NCI-H345 treated with DMSO at 0.1 percent for 48 hours (cell line): ENCODE data around the gene TSEN54.

Experiments
- DNase-seq: peaks from one replicate; lab custom pipeline; 2025; ENCODE audit not compliant: unreplicated experiment; lab: John Stamatoyannopoulos, UW

Gene TSEN54

DNA sequence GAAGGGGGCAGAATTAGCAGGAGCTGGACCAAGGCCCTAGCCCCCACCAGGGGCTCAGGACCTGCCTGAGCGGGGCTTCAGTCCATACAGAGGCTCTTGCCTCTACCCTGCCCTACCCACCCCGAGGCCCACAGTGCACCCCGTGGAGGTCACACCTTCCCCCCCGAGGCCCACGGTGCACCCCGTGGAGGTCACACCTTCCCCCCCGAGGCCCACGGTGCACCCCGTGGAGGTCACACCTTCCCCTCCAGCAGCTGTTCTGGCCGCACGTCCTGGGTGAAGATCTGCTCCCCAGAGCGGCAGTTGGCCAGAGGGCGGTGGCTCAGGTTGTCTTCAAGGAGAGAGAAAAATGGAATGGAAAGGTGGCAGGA is 12.4 kb upstream of the TSEN54 start:
- DNase-seq: no peak

DNA sequence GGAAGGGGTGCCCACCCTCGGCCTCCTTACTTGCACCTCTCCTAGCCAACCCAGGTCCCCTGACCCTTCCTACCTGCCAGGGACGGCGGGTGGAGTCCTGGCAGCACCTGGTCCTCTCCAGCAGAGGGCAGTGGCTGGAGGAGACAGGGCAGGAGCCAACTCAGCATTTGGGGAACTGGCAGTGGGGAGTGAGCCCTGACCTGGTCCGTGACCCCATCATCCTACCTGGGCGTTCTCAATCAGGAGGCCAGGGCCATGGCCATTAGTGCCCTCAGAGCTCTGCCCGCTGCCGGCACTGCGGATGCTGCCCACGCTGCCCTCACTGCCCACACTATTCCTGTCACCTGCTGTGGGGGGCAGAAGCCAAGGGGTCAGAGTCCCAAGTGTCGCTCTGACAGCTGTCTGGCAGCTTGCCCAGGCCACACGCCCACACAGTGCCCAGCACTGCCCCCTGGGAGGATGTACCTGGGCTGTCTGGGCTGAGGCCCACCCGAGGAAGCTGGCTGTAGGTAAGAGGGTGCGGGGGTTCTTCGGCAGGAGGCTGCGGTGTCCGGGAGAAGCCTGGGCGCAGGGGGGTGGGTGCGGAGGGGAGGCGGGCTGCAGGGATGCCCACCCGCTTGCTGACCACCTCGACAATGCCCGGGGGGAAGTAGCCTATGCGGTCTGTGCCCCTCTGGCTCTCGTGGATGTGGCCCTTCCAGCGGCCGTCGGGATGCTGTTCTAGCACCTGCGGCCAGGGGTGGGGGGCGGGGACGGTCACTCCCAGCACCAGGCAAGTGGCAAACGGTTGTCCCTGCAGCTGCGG is 11.8 kb upstream of the TSEN54 start:
- DNase-seq: no peak

DNA sequence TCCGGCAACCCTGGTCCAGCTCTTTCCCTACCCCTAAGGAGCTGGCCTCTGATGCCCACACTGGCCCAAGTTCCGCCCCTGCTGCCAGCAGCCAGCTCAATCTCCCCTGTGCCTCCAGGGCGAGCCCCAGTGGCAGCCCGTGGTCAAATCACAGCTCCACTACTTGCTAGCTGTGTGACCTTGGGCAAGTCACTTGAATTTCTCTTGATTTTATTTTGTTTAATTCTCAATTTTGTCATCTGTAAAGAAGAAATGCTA is 11.2 kb upstream of the TSEN54 start:
- no peak for DNase-seq

DNA sequence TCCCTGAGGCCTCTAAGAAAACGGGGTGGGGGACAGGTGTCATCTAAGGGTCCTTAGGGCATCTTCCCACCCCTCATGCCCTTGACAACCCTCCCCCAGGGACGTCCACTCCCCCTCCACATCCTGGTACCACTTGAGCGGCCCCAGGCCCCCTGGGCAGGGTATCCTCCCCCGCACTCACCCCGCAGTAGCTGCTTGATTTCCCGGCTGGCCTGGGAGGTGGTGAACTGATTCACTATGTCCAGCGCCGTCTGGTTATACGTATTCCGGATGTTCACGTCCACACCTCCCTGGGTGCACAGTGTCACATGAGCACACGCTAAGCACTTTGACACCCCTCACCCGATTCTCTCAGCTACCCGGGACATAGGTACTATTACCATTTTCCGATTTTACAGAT is 10.7 kb upstream of the TSEN54 start:
- no peak for DNase-seq

DNA sequence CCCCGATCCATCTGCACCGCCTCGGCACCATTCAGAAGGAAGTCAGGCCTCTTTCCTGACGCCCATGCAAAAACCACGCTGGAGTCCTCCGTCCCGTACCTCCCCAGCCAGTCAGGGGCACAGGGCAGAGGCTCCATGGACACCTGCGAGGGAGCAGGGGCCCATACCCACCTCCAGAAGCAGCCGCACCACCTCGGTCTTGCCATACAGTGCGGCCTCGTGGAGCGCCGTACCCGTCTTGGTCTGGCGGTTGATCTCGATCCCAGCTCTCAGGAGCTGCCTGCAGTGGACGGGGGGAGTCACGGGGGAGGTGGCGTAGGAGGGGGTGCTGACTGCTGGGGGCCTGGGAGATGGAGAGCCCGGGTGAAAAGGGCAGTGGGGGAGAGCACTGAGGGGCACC is 10.2 kb upstream of the TSEN54 start:
- no peak for DNase-seq

DNA sequence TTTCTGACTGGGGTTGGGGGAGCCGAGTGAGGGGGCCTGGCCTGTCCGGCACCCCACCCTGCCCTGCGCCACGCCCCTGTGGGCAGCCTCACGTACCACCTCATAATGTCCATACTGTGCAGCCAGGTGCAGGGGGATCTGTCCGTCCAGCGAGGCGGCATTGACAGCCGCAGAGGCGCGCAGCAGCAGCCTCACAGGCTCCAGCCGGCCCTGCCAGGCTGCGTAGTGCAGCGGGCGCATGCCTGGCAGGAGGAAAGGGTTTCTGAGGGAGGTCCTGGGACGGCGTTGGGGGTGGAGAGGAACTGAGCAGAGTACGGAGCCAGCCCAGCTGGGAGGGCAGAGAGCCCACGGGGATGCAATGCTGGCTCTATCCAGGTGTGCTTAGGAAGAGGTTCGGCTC is 9.4 kb upstream of the TSEN54 start:
- no peak for DNase-seq

DNA sequence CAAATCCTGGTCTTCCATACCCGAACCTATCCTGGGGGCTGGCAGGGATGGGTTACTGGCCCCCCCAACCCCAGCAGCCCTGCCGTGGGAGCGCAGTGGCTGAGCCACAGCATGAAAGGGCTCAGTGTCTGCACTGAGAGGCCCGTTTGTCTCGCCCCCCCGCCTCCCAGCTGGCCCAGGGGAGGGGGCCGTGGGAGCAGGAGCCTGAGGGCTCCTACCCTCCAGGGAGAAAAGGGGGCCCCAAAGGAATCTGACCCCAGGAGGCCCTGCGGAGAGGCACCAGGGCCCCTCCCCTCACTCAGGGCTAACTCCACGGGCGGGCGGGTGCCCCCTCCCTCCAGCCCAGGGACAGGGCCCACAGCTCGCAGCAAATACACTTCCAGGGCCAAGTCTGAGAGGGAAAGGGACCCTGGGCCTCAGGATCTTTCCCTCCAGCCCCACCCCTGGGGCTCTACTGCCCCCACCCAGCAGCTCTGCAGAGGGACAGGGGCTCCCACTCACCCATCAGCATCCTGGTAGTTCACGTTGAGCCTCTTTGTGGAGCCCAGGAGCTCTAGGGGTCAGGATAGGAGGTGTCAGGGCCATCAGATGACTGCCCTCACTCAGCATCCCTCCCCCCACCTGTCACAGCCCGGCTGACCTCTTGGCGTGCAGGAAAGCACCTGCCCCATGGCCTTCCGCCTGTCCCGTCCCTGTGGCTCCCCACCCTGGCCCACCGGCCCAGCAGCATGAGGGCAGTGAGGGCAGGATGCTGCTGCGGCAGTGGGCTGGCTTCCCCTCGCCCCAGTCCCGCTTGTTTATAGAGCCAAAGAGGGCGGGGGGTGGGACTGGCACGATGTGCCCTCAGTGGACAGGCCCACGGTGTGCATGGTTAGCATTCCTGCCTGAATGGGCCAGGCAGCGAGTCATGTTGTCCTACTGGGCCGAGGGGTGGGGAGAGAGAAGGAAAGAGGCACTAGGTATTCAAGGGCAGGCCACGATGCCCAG is 8.3 kb upstream of the TSEN54 start:
- no peak for DNase-seq

DNA sequence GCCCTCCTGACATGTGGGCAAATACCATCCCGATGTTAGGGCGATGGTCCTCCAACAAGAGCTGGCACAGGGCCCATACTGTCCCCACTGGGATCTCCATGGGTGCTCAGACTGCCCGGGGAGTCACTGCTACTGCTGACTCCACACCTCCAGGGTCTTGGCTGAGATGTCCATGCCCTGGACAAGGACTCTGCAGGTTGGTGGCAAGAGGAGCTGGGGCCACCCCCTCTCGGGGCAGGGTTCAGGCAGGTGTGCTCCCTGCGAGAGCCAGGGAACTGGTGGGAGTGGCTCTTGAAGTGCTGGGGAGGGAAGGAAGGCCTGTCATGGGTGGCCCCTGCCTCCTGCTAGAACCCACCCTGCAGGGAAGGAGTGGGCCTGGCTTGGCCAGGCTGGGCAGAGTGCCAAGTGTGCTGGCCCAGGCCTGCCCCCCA is 7.4 kb upstream of the TSEN54 start:
- peak; percentile 44 for DNase-seq

DNA sequence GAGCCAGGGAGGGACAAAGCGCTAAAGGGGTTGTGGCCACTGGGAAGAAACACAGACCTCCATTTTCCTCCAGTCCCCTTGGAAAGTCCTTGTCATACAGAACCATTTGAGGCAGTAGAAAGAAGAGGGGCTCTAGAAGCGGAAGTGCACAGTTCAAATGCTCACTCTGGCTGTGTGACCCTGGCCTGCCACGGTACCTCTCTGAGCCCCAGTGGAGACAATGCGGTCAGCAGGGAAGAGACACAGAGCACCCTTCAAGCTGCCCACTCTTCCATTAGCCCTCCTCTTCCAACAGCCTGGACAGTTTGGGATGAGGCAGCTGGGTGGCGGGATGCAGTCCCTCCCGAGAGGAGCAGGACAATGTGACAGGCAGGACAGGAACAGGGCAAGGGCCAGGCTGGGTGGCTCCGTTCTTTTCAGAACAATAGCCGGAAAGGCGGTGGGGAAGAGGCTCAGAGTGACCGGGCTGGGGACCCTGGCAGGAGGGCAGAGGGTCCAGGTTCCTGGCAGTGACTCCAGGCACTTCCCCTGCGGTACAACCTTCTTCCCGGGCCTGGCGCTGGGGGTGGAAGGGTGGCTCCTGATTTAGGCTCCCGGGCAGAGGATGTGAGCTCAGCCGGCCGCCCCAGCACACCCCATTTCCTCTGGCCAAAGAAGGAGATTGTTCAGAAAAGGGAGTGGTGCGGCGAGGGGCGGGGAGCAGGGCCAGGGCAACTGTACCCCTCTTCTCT is 6.6 kb upstream of the TSEN54 start:
- no peak for DNase-seq

DNA sequence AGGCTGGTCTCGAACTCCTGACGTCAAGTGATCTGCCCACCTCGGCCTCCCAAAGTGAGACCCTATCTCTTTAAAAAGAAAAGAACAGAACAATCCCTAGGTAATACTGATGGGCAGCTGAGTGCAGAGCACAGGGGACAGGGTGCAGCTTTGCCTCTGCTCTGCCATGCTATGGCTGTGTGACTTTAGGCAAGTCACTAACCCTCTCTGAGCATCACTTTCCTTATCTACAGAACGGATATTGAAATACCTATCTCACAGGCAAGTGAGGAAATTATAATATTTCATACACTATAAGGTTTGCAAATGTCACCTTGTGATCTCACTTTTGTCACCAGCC is 5.1 kb upstream of the TSEN54 start:
- no peak for DNase-seq

DNA sequence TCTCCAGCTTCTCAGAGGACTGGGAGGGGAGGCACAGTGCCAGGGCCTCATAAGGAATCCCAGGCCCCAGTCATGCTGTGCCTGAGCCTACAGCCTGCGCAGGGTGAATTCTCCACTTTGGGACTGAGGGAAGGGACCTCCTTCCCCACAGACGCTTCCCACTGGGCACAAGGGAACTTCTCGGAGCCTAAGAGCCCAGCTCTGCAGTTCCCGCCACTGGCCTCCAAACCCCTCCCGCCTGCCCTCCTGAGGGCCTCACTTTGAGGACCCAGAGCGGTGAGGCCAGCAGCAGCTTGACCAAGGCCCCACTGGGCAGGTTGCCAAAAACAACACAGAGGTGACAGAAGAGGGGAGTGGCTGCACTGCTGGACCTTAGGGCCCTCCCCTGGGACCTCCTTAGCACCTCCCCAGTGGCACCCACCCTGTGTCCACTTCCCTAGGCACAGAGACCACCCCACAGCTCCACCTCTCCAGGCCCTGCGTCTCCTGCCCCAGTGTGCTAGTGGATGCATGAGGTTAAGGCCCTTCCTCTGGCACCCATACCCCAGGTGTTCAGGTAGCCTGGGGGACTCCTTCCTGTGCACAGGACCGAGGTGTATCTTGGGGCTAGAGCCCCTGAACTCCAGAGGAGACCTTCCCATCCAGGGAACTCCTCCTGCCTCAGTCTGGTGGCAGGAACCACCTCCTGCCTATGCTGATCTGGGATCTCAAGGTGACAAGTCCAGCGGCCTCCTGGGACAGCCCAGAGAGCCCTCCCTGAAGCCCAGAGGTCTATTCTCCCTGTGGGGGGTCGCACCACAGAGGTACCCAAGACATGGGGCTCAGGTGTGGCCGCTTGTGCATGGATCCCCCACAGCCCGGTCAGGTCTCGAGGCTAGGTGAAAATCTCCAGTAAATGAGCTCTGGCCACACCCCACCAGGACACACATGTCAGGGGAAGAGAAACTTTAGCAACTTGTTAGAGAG is 4.4 kb upstream of the TSEN54 start:
- DNase-seq: no peak

DNA sequence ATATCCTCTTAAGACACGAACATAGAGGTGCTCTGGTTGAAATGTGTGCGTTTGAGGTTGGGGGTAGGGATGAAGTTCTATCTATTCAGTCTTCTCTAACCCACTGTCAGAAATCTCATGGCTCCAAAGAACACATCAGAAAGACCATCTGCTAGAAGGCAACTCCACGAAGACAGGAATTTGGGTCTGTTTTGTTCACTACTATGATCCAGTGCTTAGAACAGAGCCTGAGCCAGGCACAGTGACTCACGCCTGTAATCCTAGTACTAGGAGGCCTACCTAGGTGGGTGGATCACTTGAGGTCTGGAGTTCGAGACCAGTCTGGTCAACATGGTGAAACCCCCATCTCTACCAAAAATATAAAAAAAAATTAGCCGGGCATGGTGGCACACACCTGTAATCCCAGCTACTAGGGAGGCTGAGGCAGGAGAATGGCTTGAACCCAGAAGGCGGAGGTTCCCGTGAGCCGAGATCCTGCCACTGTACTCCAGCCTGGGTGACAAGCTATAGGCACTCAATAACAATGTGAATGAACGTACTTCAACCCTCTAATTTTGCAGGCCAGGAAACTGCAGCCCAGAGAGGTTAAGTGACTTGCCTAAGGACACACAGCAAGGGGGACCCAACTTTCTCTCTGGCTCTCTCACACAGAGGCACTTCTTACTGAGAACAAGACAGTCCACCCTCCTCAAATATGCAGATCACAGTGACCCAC is 3.2 kb upstream of the TSEN54 start:
- DNase-seq: no peak

DNA sequence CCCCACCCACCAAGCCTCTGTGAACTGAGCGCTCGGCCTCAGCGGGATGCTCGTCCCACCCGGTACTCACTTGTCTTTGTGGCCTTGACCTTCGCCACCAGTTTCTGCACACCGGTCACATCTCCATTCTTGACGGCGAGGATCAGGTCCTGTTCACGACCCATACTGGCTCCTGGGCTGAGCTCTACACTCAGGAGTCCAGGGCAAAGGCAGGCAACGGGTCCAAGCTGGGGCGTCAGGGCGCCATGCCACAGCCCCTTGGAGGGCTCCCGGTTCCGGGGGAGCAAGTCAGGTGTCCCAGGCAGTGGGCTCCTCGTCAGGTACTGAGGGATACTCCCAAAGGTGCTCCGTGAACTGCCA is 2.7 kb upstream of the TSEN54 start:
- no peak for DNase-seq

DNA sequence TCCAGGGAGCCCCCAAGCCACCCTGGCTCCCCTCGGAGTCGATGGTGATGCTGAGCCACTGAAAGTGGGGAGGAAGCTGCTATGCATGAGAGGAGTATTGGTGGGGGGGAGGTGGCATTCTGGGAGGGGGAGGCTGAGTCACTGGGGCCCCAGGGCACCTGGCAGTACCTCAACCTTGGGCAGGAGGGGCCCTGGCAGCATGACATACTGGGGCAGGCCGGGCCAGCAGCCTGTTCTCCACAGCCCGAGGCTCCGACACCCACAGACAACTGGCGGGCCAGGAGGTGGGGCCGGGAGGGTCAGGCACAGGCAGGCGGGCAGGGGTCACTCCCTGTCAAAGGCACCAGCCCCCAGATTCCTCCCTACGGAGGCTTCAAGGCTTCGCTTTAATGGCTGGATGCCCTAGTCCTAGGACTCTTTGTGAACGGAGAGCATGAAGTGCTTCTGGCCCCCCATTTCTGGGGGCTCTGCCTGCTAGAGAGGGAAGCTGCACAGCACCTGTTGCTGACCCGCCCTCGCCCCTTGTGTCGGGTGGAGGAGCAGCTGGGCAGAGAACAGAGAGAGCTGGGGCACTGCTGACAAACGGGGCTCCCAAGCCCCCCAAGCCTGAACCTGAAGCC is 1.9 kb upstream of the TSEN54 start:
- no peak for DNase-seq

DNA sequence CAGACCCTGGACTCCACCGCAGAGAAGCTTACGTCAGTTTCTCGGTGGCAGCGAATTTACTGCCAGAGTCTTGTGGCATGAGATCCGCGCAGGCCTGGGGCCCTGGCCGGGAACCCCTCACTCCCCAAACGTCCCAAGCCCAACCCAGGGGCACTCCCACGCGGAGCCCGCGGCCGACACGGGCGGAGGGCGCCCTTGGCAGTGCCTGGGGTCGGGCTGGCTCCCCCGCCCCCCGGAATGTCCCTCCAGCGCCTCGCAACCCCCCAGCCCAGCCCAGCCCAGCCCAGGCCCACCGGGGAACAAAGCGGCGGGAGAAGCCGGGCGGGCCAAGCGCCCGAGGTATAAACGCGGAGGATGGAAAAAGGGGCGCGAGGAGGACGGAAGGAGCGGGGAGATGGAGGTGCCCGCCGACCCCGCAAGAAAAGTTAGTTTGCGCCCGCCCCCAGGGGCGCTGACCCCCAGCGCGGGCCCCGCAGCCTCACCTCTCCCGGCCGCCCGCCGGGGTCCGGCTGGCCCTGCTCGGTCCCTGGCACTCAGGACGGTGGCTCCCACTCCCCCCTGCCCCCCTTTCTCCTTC is 1.3 kb upstream of the TSEN54 start:
- no peak for DNase-seq

DNA sequence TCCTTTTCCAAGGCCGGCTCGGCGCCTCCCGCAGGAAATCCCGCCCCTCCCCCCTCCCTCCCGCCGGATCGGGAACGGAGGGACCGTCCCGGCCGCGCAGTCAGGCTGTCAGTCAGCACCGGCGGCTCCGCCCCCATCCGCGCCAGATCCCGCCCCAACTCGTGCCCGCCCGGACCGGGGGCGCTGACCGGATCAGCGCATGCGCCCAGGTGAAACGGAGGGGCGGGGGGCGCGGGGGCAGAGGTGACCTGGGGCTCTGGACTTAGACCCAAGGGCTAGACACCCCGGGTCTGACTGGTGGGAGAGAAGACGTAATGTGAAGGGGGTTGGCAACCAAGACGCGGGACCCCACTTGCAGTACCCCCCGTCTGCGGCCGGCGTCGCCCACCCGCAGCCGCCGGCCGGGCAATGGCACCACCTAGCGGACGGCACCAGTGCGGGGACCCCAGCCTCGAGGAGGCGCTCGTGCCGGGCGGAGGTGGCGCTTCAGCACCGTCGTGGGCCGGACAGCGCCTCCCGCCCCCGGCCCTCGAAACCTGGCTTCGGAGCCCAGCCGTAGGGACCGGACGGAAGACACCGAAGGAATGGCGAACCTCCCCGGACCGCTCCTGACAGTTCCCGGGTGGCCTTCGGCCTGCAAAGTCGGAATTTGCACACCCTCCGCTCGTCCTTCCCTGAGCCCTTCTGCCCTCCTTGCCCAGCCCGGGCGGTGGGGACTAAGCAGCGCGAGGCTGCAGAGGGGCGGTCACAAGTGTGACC is 653 bp upstream of the TSEN54 start, which contains the start of gene CASKIN2:
Gene CASKIN2, minus strand, starts transcription at position 42 of the 759 bp plus-strand sequence. CDS start 1,733 bp downstream, outside the sequence.
- DNase-seq: peak; percentile 86

DNA sequence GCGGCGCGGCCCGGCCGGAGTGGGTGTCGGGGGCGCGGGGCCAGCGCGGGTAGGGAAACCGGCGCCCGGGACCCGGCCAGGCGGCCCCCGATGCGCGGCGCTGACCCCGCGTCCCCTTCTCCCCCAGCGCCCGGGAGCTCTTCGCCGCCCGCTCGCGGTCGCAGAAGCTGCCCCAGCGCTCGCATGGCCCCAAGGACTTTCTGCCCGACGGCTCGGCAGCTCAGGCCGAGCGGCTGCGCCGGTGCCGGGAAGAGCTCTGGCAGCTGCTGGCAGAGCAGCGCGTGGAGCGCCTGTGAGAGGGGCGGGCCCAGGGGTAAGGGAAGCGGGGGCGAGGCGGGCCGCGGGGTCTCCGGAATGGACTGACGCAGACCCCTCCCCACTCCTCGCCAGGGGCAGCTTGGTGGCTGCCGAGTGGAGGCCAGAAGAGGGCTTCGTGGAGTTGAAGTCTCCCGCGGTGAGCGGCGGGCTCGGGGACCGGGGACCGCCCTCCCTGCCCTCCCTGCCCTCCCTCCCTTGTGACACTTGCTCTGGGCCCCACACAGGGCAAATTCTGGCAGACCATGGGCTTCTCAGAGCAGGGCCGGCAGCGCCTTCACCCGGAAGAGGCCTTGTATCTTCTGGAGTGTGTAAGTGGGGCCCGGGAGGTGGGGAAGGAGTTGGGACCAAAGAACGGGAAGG is 430 bp downstream of the TSEN54 start:
- no peak for DNase-seq

DNA sequence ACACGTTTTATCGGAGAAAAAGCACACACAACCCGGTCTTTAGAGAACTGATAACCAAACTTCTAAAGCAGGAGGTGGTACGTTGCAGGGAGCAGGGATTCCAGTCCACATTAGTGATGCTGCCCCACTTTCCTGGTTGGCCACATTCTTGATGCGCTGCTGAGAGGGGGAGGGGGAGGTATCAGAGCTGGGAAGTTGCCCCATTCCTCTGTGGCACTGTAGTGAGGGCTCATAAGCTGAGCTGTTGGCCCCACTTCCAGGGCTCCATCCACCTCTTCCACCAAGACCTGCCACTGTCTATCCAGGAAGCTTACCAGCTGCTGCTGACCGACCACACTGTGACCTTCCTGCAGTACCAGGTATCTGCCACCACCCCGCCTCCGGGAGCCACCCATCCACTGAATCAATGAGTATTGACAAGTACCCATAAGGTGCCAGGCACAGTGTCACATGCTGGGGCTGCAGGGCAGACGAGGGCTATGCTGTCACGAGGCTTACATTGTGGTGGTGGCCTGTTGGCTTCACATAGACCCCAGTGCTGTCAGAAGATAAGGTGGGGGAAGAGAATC is 1.1 kb downstream of the TSEN54 start:
- DNase-seq: no peak
